OCI-LY1 (cell line): ENCODE results near the gene GCDH.

Source experiments
- H2AFZ ChIP-seq: fragments of 200-600 bp; sonication (generic), shearing (Covaris generic); 2 replicates; pipeline ENCODE4 v1.6.0; 2014; ENCODE audit warnings: antibody characterized with exemption, mild to moderate bottlenecking, low read length
- H3F3A ChIP-seq: fragments of 200-600 bp; sonication (generic), shearing (Covaris generic); 2 replicates; pipeline ENCODE4 v1.6.0; 2014; ENCODE audit warnings: mild to moderate bottlenecking, antibody characterized with exemption, low read length, moderate library complexity; ENCODE audit not compliant: insufficient read depth
- H3K27ac ChIP-seq: fragments of 200-600 bp; sonication (generic); 2 replicates; pipeline ENCODE4 v1.5.1; 2014; ENCODE audit warnings: low read length, mixed run types, mild to moderate bottlenecking, low read depth; ENCODE audit not compliant: poor library complexity, severe bottlenecking
- H3K27me3 ChIP-seq: fragments of 200-600 bp; sonication (generic); 2 replicates; pipeline ENCODE4 v1.6.0; 2014; ENCODE audit warnings: antibody characterized with exemption, mild to moderate bottlenecking, low read length, moderate library complexity; ENCODE audit not compliant: insufficient read depth
- H3K36me3 ChIP-seq: fragments of 200-600 bp; sonication (generic); 2 replicates; pipeline ENCODE4 v1.6.1; 2014; ENCODE audit warnings: mild to moderate bottlenecking, antibody characterized with exemption, low read length, moderate library complexity, mixed read lengths; ENCODE audit not compliant: insufficient read depth
- H3K4me1 ChIP-seq: fragments of 200-600 bp; sonication (generic); 2 replicates; pipeline ENCODE4 v1.5.1; 2014; ENCODE audit warnings: mild to moderate bottlenecking, low read length, moderate library complexity; ENCODE audit not compliant: insufficient read depth, severe bottlenecking
- H3K4me2 ChIP-seq: fragments of 200-600 bp; sonication (generic), shearing (Covaris generic); 2 replicates; pipeline ENCODE4 v1.6.1; 2014; ENCODE audit warnings: low read length
- H3K4me3 ChIP-seq: fragments of 200-600 bp; sonication (generic); 2 replicates; pipeline ENCODE4 v1.5.1; 2014; ENCODE audit warnings: low read length, low read depth, mild to moderate bottlenecking, mixed read lengths; ENCODE audit not compliant: poor library complexity, severe bottlenecking
- H3K79me2 ChIP-seq: fragments of 200-600 bp; shearing (Covaris generic); 2 replicates; pipeline ENCODE4 v1.6.1; 2016; ENCODE audit warnings: mixed run types, low read length, mixed read lengths; ENCODE audit not compliant: insufficient read depth
- H3K9ac ChIP-seq: fragments of 200-600 bp; sonication (generic), shearing (Covaris generic); 2 replicates; pipeline ENCODE4 v1.6.1; 2014; ENCODE audit warnings: mild to moderate bottlenecking, low read length, mixed read lengths
- H3K9me2 ChIP-seq: fragments of 200-600 bp; sonication (generic), shearing (Covaris generic); 2 replicates; pipeline ENCODE4 v1.6.1; 2014; ENCODE audit warnings: low read depth, mild to moderate bottlenecking, low read length, mixed read lengths
- H3K9me3 ChIP-seq: fragments of 200-600 bp; shearing (Covaris generic); 2 replicates; pipeline ENCODE4 v1.6.1; 2014; ENCODE audit warnings: low read length, mixed read lengths
- H4K20me1 ChIP-seq: fragments of 200-600 bp; sonication (generic), shearing (Covaris generic); 2 replicates; pipeline ENCODE4 v1.6.0; 2016; ENCODE audit warnings: mild to moderate bottlenecking, low read length; ENCODE audit not compliant: insufficient read depth
- EZH2 ChIP-seq: fragments of 200-600 bp; sonication (generic), shearing (Covaris generic); IDR thresholded peaks from 2 replicates; pipeline ENCODE4 v1.8.0; 2017; ENCODE audit warnings: borderline replicate concordance, mixed run types, mild to moderate bottlenecking, antibody characterized with exemption, low read length, moderate library complexity, mixed read lengths
- TF ChIP-seq, protein P1 (sequence below): fragments of 200-600 bp; sonication (generic), shearing (Covaris generic); IDR thresholded peaks from 2 replicates; pipeline ENCODE4 v1.5.1; 2017; ENCODE audit warnings: mild to moderate bottlenecking, antibody characterized with exemption, low read length, moderate library complexity, mixed read lengths

Gene GCDH

DNA sequence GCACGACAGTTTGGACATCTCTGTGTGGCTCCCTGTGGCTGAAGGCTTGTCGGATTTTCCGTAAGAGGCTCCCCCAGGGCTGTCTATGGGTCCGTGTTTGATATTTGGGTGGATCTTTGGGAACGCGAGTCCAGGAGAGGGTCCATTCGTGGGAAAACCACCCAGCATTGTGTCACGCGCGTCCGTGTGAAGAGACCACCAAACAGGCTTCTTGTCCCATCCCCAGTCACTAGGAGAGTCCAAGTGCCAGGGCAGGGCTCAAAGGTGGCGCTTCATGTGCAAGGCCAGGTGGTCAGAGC, 6.4 kb upstream of the GCDH start:
- Histone ChIP-seq H3K4me2 (peak overlapping the region; percentile 76; the same call in 1 of the 2 replicates), H2AFZ (no peak overlapping the region), H3F3A (no peaks in the 10 kb centered on the region), H3K4me3 (peak overlapping the region; percentile 61), H3K9me2 (no peaks in the 10 kb centered on the region), H3K79me2 (no peaks in the 10 kb centered on the region), H3K9ac (no peak overlapping the region), H3K4me1 (peaks cover 32% of the 10 kb centered on the region), H3K9me3 (peaks cover 7% of the 10 kb centered on the region; the same call in 1 of the 2 replicates), H3K36me3 (no peaks in the 10 kb centered on the region; the same call in 1 of the 2 replicates), H4K20me1 (no peaks in the 10 kb centered on the region), H3K27ac (no peak overlapping the region), H3K27me3 (no peaks in the 10 kb centered on the region)
- TF ChIP-seq, protein P1, sequence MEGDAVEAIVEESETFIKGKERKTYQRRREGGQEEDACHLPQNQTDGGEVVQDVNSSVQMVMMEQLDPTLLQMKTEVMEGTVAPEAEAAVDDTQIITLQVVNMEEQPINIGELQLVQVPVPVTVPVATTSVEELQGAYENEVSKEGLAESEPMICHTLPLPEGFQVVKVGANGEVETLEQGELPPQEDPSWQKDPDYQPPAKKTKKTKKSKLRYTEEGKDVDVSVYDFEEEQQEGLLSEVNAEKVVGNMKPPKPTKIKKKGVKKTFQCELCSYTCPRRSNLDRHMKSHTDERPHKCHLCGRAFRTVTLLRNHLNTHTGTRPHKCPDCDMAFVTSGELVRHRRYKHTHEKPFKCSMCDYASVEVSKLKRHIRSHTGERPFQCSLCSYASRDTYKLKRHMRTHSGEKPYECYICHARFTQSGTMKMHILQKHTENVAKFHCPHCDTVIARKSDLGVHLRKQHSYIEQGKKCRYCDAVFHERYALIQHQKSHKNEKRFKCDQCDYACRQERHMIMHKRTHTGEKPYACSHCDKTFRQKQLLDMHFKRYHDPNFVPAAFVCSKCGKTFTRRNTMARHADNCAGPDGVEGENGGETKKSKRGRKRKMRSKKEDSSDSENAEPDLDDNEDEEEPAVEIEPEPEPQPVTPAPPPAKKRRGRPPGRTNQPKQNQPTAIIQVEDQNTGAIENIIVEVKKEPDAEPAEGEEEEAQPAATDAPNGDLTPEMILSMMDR = no peak
- no peak for TF ChIP-seq EZH2

GRCh38 chr19:12884926-12885748, 5.8 kb upstream of the GCDH start:
- no peaks in the 10 kb centered on the region for H3K79me2 ChIP-seq
- no peak overlapping the region for H3K27ac ChIP-seq
- peak overlapping the region; percentile 54 for H3K9ac ChIP-seq
- H3K4me1 ChIP-seq = peaks cover 27% of the 10 kb centered on the region
- peak overlapping the region; percentile 76 for H3K4me2 ChIP-seq
- no peaks in the 10 kb centered on the region for H4K20me1 ChIP-seq
- H3F3A ChIP-seq = no peaks in the 10 kb centered on the region
- H2AFZ ChIP-seq = no peak overlapping the region
- no peaks in the 10 kb centered on the region for H3K27me3 ChIP-seq
- H3K9me2 ChIP-seq = no peaks in the 10 kb centered on the region
- no peak for TF ChIP-seq EZH2
- TF ChIP-seq, protein P1 = peak; percentile 71
- H3K36me3 ChIP-seq = no peaks in the 10 kb centered on the region; the same call in 1 of the 2 replicates
- H3K4me3 ChIP-seq = peak overlapping the region; percentile 61
- H3K9me3 ChIP-seq = peaks cover 7% of the 10 kb centered on the region; the same call in 1 of the 2 replicates

GRCh38 chr19:12885749-12886650, 5.0 kb upstream of the GCDH start:
- no peaks in the 10 kb centered on the region for H3K79me2 ChIP-seq
- peak overlapping the region; percentile 61 for H3K4me3 ChIP-seq
- peaks cover 24% of the 10 kb centered on the region for H3K4me1 ChIP-seq
- peaks cover 7% of the 10 kb centered on the region; the same call in 1 of the 2 replicates for H3K9me3 ChIP-seq
- H3F3A ChIP-seq = no peaks in the 10 kb centered on the region
- no peaks in the 10 kb centered on the region for H4K20me1 ChIP-seq
- H3K27me3 ChIP-seq = no peaks in the 10 kb centered on the region
- no peak overlapping the region for H2AFZ ChIP-seq
- H3K9me2 ChIP-seq = no peaks in the 10 kb centered on the region
- H3K9ac ChIP-seq = peak overlapping the region; percentile 54
- H3K4me2 ChIP-seq = peak overlapping the region; percentile 76
- H3K36me3 ChIP-seq = no peaks in the 10 kb centered on the region; the same call in 1 of the 2 replicates
- no peak overlapping the region for H3K27ac ChIP-seq
- TF ChIP-seq, protein P1 = no peak; the same call in 1 of the 2 replicates
- no peak for TF ChIP-seq EZH2
